22Rv1 (cell line): ENCODE results near the gene USP2.

Experiments
- H3K27ac ChIP-seq: fragments of 450-650 bp; 2 replicates; pipeline ENCODE4 v1.5.1; 2017
- CTCF ChIP-seq: fragments of 450-650 bp; IDR thresholded peaks from 2 replicates; pipeline ENCODE4 v1.5.1; 2017; ENCODE audit warnings: mild to moderate bottlenecking
- ZFX ChIP-seq: fragments of 450-650 bp; IDR thresholded peaks from 2 replicates; pipeline ENCODE4 v1.6.1; 2017; ENCODE audit warnings: antibody characterized with exemption, borderline replicate concordance

The USP2 gene

GRCh38 chr11:119371067-119371601, 10.4 kb downstream of the USP2 start:
- no peak for TF ChIP-seq CTCF
- no peak overlapping the region for H3K27ac ChIP-seq

GRCh38 chr11:119370486-119371046, 10.9 kb downstream of the USP2 start:
- TF ChIP-seq ZFX (no peak), CTCF (no peak)
- no peak overlapping the region for H3K27ac ChIP-seq

- peak overlapping the region; percentile 79 for H3K27ac ChIP-seq
- TF ChIP-seq ZFX (no peak), CTCF (no peak)
These were observed 12.2 kb downstream of the USP2 start for GRCh38 chr11:119369132-119369925.

GRCh38 chr11:119368121-119369034, 13.1 kb downstream of the USP2 start:
- peak overlapping the region; percentile 79 for H3K27ac ChIP-seq
- TF ChIP-seq CTCF (no peak), ZFX (no peak)

GRCh38 chr11:119367661-119368120, 13.8 kb downstream of the USP2 start:
- H3K27ac ChIP-seq, result peak overlapping the region; percentile 79

More at GRCh38 chr11:119367661-119368120, 13.8 kb downstream of the USP2 start:
- TF ChIP-seq CTCF, result no peak
- no peak for TF ChIP-seq ZFX
